Trophoblast cell (in vitro differentiated cells and primary cell): Measurements from ENCODE around the gene BZW2.

Source experiments
- DNase-seq, 2 donors: peaks; one replicate each; pipeline ENCODE4 v3.0.0-alpha.2; 2016
- H2AFZ ChIP-seq: 2 replicates; pipeline ENCODE4 v1.6.1; 2013; ENCODE audit warnings: low read length, moderate library complexity, mild to moderate bottlenecking; ENCODE audit not compliant: insufficient read depth, poor library complexity
- H2AK5ac ChIP-seq: 2 replicates; pipeline ENCODE4 v1.6.1; 2013; ENCODE audit warnings: mild to moderate bottlenecking, low read length
- H2BK120ac ChIP-seq: 2 replicates; pipeline ENCODE4 v1.6.1; 2013; ENCODE audit warnings: low read length, mild to moderate bottlenecking, moderate library complexity; ENCODE audit not compliant: insufficient read depth, poor library complexity
- H2BK12ac ChIP-seq: 2 replicates; pipeline ENCODE4 v1.6.1; 2013; ENCODE audit warnings: mild to moderate bottlenecking, low read length, moderate library complexity
- H2BK5ac ChIP-seq: 2 replicates; pipeline ENCODE4 v1.6.1; 2013; ENCODE audit warnings: low read length, low read depth, moderate library complexity, mild to moderate bottlenecking; ENCODE audit not compliant: poor library complexity
- H3K14ac ChIP-seq: 2 replicates; pipeline ENCODE4 v1.6.1; 2013; ENCODE audit warnings: mild to moderate bottlenecking, low read length
- H3K18ac ChIP-seq: 2 replicates; pipeline ENCODE4 v1.6.1; 2013; ENCODE audit warnings: mild to moderate bottlenecking, low read length
- H3K23ac ChIP-seq: 2 replicates; pipeline ENCODE4 v1.6.1; 2013; ENCODE audit warnings: low read length
- H3K27ac ChIP-seq: 2 replicates; pipeline ENCODE4 v1.5.1; 2013; ENCODE audit warnings: low read depth, mild to moderate bottlenecking, inconsistent platforms, low read length, moderate library complexity
- H3K27me3 ChIP-seq: 2 replicates; pipeline ENCODE4 v1.6.1; 2013; ENCODE audit warnings: inconsistent platforms, mild to moderate bottlenecking, low read length, moderate library complexity; ENCODE audit not compliant: insufficient read depth
- H3K36me3 ChIP-seq, 2 experiments: 1 replicate in 1 of 2; 2 replicates in 1 of 2; pipeline ENCODE4 v1.6.1; 2013; ENCODE audit warnings: low read length in 2 of 2, mild to moderate bottlenecking in 2 of 2, moderate library complexity in 1 of 2; ENCODE audit not compliant: insufficient read depth in 2 of 2, control insufficient read depth in 1 of 2
- H3K4ac ChIP-seq: 2 replicates; pipeline ENCODE4 v1.6.1; 2013; ENCODE audit warnings: low read depth, mild to moderate bottlenecking, low read length, moderate library complexity
- H3K4me1 ChIP-seq, 2 experiments: 1 replicate in 1 of 2; 2 replicates in 1 of 2; pipeline ENCODE4 v1.6.1; 2013; ENCODE audit warnings: low read length in 2 of 2, mild to moderate bottlenecking in 2 of 2, moderate library complexity in 1 of 2; ENCODE audit not compliant: insufficient read depth in 2 of 2, control insufficient read depth in 1 of 2
- H3K4me2 ChIP-seq: 2 replicates; pipeline ENCODE4 v1.6.1; 2013; ENCODE audit warnings: inconsistent platforms, mild to moderate bottlenecking, low read length, moderate library complexity
- H3K4me3 ChIP-seq: 2 replicates; pipeline ENCODE4 v1.5.1; 2013; ENCODE audit warnings: mild to moderate bottlenecking, low read depth, low read length, inconsistent platforms
- H3K79me1 ChIP-seq: one replicate; pipeline ENCODE4 v1.6.1; 2013; ENCODE audit warnings: low read length
- H3K79me2 ChIP-seq: 2 replicates; pipeline ENCODE4 v1.6.1; 2013; ENCODE audit warnings: low read length, mild to moderate bottlenecking; ENCODE audit not compliant: control insufficient read depth, insufficient read depth, poor library complexity
- H3K9ac ChIP-seq: 2 replicates; pipeline ENCODE4 v1.6.1; 2013; ENCODE audit warnings: mild to moderate bottlenecking, low read length
- H3K9me3 ChIP-seq: 2 replicates; pipeline ENCODE4 v1.6.1; 2013; ENCODE audit warnings: low read depth, mild to moderate bottlenecking, control low read depth, inconsistent platforms, low read length; ENCODE audit not compliant: insufficient read depth
- H4K12ac ChIP-seq: 2 replicates; pipeline ENCODE4 v1.6.1; 2013; ENCODE audit warnings: low read depth, mild to moderate bottlenecking, low read length, moderate library complexity
- H4K8ac ChIP-seq: 2 replicates; pipeline ENCODE4 v1.6.1; 2013; ENCODE audit warnings: low read depth, mild to moderate bottlenecking, low read length, moderate library complexity
- H4K91ac ChIP-seq: one replicate; pipeline ENCODE4 v1.6.1; 2013; ENCODE audit warnings: low read depth, mild to moderate bottlenecking, low read length, moderate library complexity
- WGBS: extraction: QIAGEN DNeasy Blood & Tissue Kit; methylation state at CpG from one replicate; pipeline ENCODE4 v1.1.7; 2013; ENCODE audit warnings: missing lambda C conversion rate; ENCODE audit not compliant: insufficient read length, insufficient coverage; ENCODE audit errors: extremely low coverage; 5-methylcytosine and 5-hydroxymethylcytosine counted together

BZW2 gene

GRCh38 chr7:16715928-16716327 is 69.9 kb downstream of the BZW2 start:
- Histone ChIP-seq H3K4me1 (peaks cover 0 to 3% of the 10 kb centered on the region in 2 experiments), H3K27ac (no peak overlapping the region), H3K79me1 (peaks cover 2% of the 10 kb centered on the region), H3K27me3 (no peaks in the 10 kb centered on the region), H3K18ac (no peak overlapping the region), H2AFZ (no peak overlapping the region), H3K4ac (no peak overlapping the region), H3K4me2 (no peak overlapping the region), H4K91ac (no peak overlapping the region), H2BK5ac (no peak overlapping the region), H3K9ac (no peak overlapping the region), H2BK120ac (no peak overlapping the region), H3K9me3 (no peaks in the 10 kb centered on the region), H4K8ac (no peak overlapping the region), H3K79me2 (no peaks in the 10 kb centered on the region), H3K23ac (no peak overlapping the region), H3K36me3 (no peaks in the 10 kb centered on the region), H2AK5ac (no peak overlapping the region), H2BK12ac (no peak overlapping the region), H3K4me3 (no peak overlapping the region), H4K12ac (no peak overlapping the region), H3K14ac (no peak overlapping the region)
- DNase-seq: no peak

- Histone ChIP-seq H3K27ac (no peak overlapping the region), H4K8ac (peak overlapping the region; percentile 35), H4K12ac (no peak overlapping the region), H3K23ac (no peak overlapping the region), H2AK5ac (no peak overlapping the region), H3K4me1 (peaks cover 0 to 3% of the 10 kb centered on the region in 2 experiments), H2BK120ac (no peak overlapping the region), H2AFZ (no peak overlapping the region), H3K18ac (no peak overlapping the region), H3K14ac (no peak overlapping the region), H4K91ac (peak overlapping the region; percentile 66), H3K27me3 (no peaks in the 10 kb centered on the region), H3K79me1 (peaks cover 2% of the 10 kb centered on the region), H3K4me2 (no peak overlapping the region), H3K9ac (no peak overlapping the region), H3K36me3 (no peaks in the 10 kb centered on the region), H3K79me2 (no peaks in the 10 kb centered on the region), H2BK12ac (peak overlapping the region; percentile 9), H3K9me3 (no peaks in the 10 kb centered on the region), H3K4me3 (no peak overlapping the region), H3K4ac (no peak overlapping the region), H2BK5ac (no peak overlapping the region)
- WGBS: no CpG with 5 or more reads among the region's 3 CpGs
- peak; percentile 19 to 95 for DNase-seq
These were observed 72.2 kb downstream of the BZW2 start for GRCh38 chr7:16718111-16718656.

GRCh38 chr7:16719699-16720098 is 73.7 kb downstream of the BZW2 start:
- Histone ChIP-seq H3K9me3 (no peaks in the 10 kb centered on the region), H2AK5ac (no peak overlapping the region), H3K79me1 (peaks cover 2% of the 10 kb centered on the region), H3K27ac (no peak overlapping the region), H3K14ac (no peak overlapping the region), H3K36me3 (no peaks in the 10 kb centered on the region), H3K4me2 (no peak overlapping the region), H2BK5ac (no peak overlapping the region), H4K8ac (no peak overlapping the region), H4K91ac (no peak overlapping the region), H2BK12ac (no peak overlapping the region), H3K4me1 (peaks cover 0 to 3% of the 10 kb centered on the region in 2 experiments), H2BK120ac (no peak overlapping the region), H3K4me3 (no peak overlapping the region), H3K4ac (no peak overlapping the region), H3K79me2 (no peaks in the 10 kb centered on the region), H4K12ac (no peak overlapping the region), H3K23ac (no peak overlapping the region), H3K18ac (no peak overlapping the region), H3K27me3 (no peaks in the 10 kb centered on the region), H3K9ac (no peak overlapping the region), H2AFZ (no peak overlapping the region)
- DNase-seq: peak in 1 of 2 donors; percentile 55
- no CpG with 5 or more reads among the region's 1 CpG for WGBS

GRCh38 chr7:16721541-16721940 is 75.6 kb downstream of the BZW2 start:
- Histone ChIP-seq H3K4me1 (peaks cover 0 to 3% of the 10 kb centered on the region in 2 experiments), H3K4me3 (no peak overlapping the region), H2BK5ac (no peak overlapping the region), H3K9me3 (no peaks in the 10 kb centered on the region), H3K14ac (no peak overlapping the region), H3K18ac (no peak overlapping the region), H3K4ac (no peak overlapping the region), H3K4me2 (no peak overlapping the region), H3K36me3 (no peaks in the 10 kb centered on the region), H2BK120ac (no peak overlapping the region), H3K23ac (no peak overlapping the region), H3K27me3 (no peaks in the 10 kb centered on the region), H3K79me2 (no peaks in the 10 kb centered on the region), H4K12ac (no peak overlapping the region), H3K79me1 (no peaks in the 10 kb centered on the region), H2BK12ac (no peak overlapping the region), H3K9ac (no peak overlapping the region), H4K8ac (no peak overlapping the region), H2AK5ac (no peak overlapping the region), H3K27ac (no peak overlapping the region), H4K91ac (no peak overlapping the region), H2AFZ (no peak overlapping the region)
- no peak for DNase-seq
- no CpG with 5 or more reads among the region's 4 CpGs for WGBS
